IMR-90 (cell line): Measurements from ENCODE around the gene SOX9.

Experiments
- CHD1 ChIP-seq: IDR thresholded peaks from 2 replicates; pipeline ENCODE4 v1.6.1; 2012; ENCODE audit warnings: low read depth, low read length, improper control_type of control experiment
- MXI1 ChIP-seq: IDR thresholded peaks from 2 replicates; pipeline ENCODE4 v1.6.1; 2012; ENCODE audit warnings: low read depth, mild to moderate bottlenecking, low read length, moderate library complexity, borderline replicate concordance
- POLR2A ChIP-seq: IDR thresholded peaks from 2 replicates; pipeline ENCODE4 v1.6.1; 2012; ENCODE audit warnings: mild to moderate bottlenecking, low read depth, low read length
- RAD21 ChIP-seq: IDR thresholded peaks from 2 replicates; pipeline ENCODE4 v1.6.1; 2012; ENCODE audit warnings: low read length, improper control_type of control experiment
- SMC3 ChIP-seq: fragments of 150-350 bp; IDR thresholded peaks from 2 replicates; pipeline ENCODE4 v1.6.1; 2016; ENCODE audit warnings: low read depth, mild to moderate bottlenecking, antibody characterized with exemption, low read length, moderate library complexity
- TF ChIP-seq, protein P1 (sequence below): conservative IDR thresholded peaks from 2 replicates; pipeline ENCODE4 v1.5.1; 2012; ENCODE audit warnings: mild to moderate bottlenecking, low read depth, low read length, improper control_type of control experiment

DNA sequence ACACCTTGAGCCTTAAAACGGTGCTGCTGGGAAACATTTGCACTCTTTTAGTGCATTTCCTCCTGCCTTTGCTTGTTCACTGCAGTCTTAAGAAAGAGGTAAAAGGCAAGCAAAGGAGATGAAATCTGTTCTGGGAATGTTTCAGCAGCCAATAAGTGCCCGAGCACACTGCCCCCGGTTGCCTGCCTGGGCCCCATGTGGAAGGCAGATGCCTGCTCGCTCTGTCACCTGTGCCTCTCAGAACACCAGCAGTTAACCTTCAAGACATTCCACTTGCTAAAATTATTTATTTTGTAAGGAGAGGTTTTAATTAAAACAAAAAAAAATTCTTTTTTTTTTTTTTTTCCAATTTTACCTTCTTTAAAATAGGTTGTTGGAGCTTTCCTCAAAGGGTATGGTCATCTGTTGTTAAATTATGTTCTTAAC is 4.4 kb downstream of the SOX9 start:
- TF ChIP-seq, protein P1, sequence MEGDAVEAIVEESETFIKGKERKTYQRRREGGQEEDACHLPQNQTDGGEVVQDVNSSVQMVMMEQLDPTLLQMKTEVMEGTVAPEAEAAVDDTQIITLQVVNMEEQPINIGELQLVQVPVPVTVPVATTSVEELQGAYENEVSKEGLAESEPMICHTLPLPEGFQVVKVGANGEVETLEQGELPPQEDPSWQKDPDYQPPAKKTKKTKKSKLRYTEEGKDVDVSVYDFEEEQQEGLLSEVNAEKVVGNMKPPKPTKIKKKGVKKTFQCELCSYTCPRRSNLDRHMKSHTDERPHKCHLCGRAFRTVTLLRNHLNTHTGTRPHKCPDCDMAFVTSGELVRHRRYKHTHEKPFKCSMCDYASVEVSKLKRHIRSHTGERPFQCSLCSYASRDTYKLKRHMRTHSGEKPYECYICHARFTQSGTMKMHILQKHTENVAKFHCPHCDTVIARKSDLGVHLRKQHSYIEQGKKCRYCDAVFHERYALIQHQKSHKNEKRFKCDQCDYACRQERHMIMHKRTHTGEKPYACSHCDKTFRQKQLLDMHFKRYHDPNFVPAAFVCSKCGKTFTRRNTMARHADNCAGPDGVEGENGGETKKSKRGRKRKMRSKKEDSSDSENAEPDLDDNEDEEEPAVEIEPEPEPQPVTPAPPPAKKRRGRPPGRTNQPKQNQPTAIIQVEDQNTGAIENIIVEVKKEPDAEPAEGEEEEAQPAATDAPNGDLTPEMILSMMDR = no peak
- TF ChIP-seq POLR2A (no peak), RAD21 (no peak), CHD1 (no peak), MXI1 (no peak), SMC3 (no peak)
